Stimulated activated CD8-positive, alpha-beta memory T cell treated with anti-CD3 and anti-CD28 coated beads, Interleukin-4, amount 100 ng/mL, for 48 hours (primary cell): Measurements from ENCODE around the gene KDM4B.

Experiments used
- DNase-seq: peaks from one replicate; pipeline ENCODE4 v3.0.0-alpha.2; 2020

KDM4B gene

GRCh38 chr19:5016781-5017180, 47.9 kb downstream of the KDM4B start:
- no peak for DNase-seq

GRCh38 chr19:5017235-5017634, 48.3 kb downstream of the KDM4B start:
- no peak for DNase-seq

GRCh38 chr19:5018224-5019015, 49.5 kb downstream of the KDM4B start:
- no peak for DNase-seq

GRCh38 chr19:5020368-5020767, 51.5 kb downstream of the KDM4B start:
- DNase-seq: no peak

GRCh38 chr19:5021046-5021445, 52.1 kb downstream of the KDM4B start:
- no peak for DNase-seq

- DNase-seq: no peak
Observed at GRCh38 chr19:5022066-5022860, 53.4 kb downstream of the KDM4B start.

- DNase-seq: no peak
Observed at GRCh38 chr19:5023128-5023571, 54.2 kb downstream of the KDM4B start.

GRCh38 chr19:5024282-5024681, 55.4 kb downstream of the KDM4B start:
- no peak for DNase-seq

- DNase-seq: no peak
Observed at GRCh38 chr19:5025027-5025426, 56.1 kb downstream of the KDM4B start.

- DNase-seq: no peak
Observed at GRCh38 chr19:5026706-5027273, 57.9 kb downstream of the KDM4B start.

GRCh38 chr19:5028229-5028886, 59.4 kb downstream of the KDM4B start:
- DNase-seq: no peak

- peak; percentile 81 for DNase-seq
Observed at GRCh38 chr19:5029596-5029995, 60.7 kb downstream of the KDM4B start.

GRCh38 chr19:5030136-5030820, 61.4 kb downstream of the KDM4B start:
- no peak for DNase-seq

GRCh38 chr19:5030822-5031221, 61.9 kb downstream of the KDM4B start:
- DNase-seq: no peak

- DNase-seq: peak; percentile 91
Observed at GRCh38 chr19:5031231-5032100, 62.6 kb downstream of the KDM4B start.

GRCh38 chr19:5032101-5032967, 63.4 kb downstream of the KDM4B start:
- no peak for DNase-seq

GRCh38 chr19:5035105-5035761, 66.3 kb downstream of the KDM4B start:
- no peak for DNase-seq

GRCh38 chr19:5035793-5036697, 67.1 kb downstream of the KDM4B start:
- DNase-seq: no peak
